OCI-LY1 (cell line): ENCODE results near the gene HTR2A.

ENCODE experiments used
- H2AFZ ChIP-seq: fragments of 200-600 bp; sonication (generic), shearing (Covaris generic); 2 replicates; pipeline ENCODE4 v1.6.0; 2014; ENCODE audit warnings: antibody characterized with exemption, mild to moderate bottlenecking, low read length
- H3F3A ChIP-seq: fragments of 200-600 bp; sonication (generic), shearing (Covaris generic); 2 replicates; pipeline ENCODE4 v1.6.0; 2014; ENCODE audit warnings: mild to moderate bottlenecking, antibody characterized with exemption, low read length, moderate library complexity; ENCODE audit not compliant: insufficient read depth
- H3K27ac ChIP-seq: fragments of 200-600 bp; sonication (generic); 2 replicates; pipeline ENCODE4 v1.5.1; 2014; ENCODE audit warnings: low read length, mixed run types, mild to moderate bottlenecking, low read depth; ENCODE audit not compliant: poor library complexity, severe bottlenecking
- H3K27me3 ChIP-seq: fragments of 200-600 bp; sonication (generic); 2 replicates; pipeline ENCODE4 v1.6.0; 2014; ENCODE audit warnings: antibody characterized with exemption, mild to moderate bottlenecking, low read length, moderate library complexity; ENCODE audit not compliant: insufficient read depth
- H3K36me3 ChIP-seq: fragments of 200-600 bp; sonication (generic); 2 replicates; pipeline ENCODE4 v1.6.1; 2014; ENCODE audit warnings: mild to moderate bottlenecking, antibody characterized with exemption, low read length, moderate library complexity, mixed read lengths; ENCODE audit not compliant: insufficient read depth
- H3K4me1 ChIP-seq: fragments of 200-600 bp; sonication (generic); 2 replicates; pipeline ENCODE4 v1.5.1; 2014; ENCODE audit warnings: mild to moderate bottlenecking, low read length, moderate library complexity; ENCODE audit not compliant: insufficient read depth, severe bottlenecking
- H3K4me2 ChIP-seq: fragments of 200-600 bp; sonication (generic), shearing (Covaris generic); 2 replicates; pipeline ENCODE4 v1.6.1; 2014; ENCODE audit warnings: low read length
- H3K4me3 ChIP-seq: fragments of 200-600 bp; sonication (generic); 2 replicates; pipeline ENCODE4 v1.5.1; 2014; ENCODE audit warnings: low read length, low read depth, mild to moderate bottlenecking, mixed read lengths; ENCODE audit not compliant: poor library complexity, severe bottlenecking
- H3K79me2 ChIP-seq: fragments of 200-600 bp; shearing (Covaris generic); 2 replicates; pipeline ENCODE4 v1.6.1; 2016; ENCODE audit warnings: mixed run types, low read length, mixed read lengths; ENCODE audit not compliant: insufficient read depth
- H3K9ac ChIP-seq: fragments of 200-600 bp; sonication (generic), shearing (Covaris generic); 2 replicates; pipeline ENCODE4 v1.6.1; 2014; ENCODE audit warnings: mild to moderate bottlenecking, low read length, mixed read lengths
- H3K9me2 ChIP-seq: fragments of 200-600 bp; sonication (generic), shearing (Covaris generic); 2 replicates; pipeline ENCODE4 v1.6.1; 2014; ENCODE audit warnings: low read depth, mild to moderate bottlenecking, low read length, mixed read lengths
- H3K9me3 ChIP-seq: fragments of 200-600 bp; shearing (Covaris generic); 2 replicates; pipeline ENCODE4 v1.6.1; 2014; ENCODE audit warnings: low read length, mixed read lengths
- H4K20me1 ChIP-seq: fragments of 200-600 bp; sonication (generic), shearing (Covaris generic); 2 replicates; pipeline ENCODE4 v1.6.0; 2016; ENCODE audit warnings: mild to moderate bottlenecking, low read length; ENCODE audit not compliant: insufficient read depth
- CTCF ChIP-seq: fragments of 200-600 bp; sonication (generic), shearing (Covaris generic); IDR thresholded peaks from 2 replicates; pipeline ENCODE4 v1.5.1; 2017; ENCODE audit warnings: mild to moderate bottlenecking, antibody characterized with exemption, low read length, moderate library complexity, mixed read lengths
- EZH2 ChIP-seq: fragments of 200-600 bp; sonication (generic), shearing (Covaris generic); IDR thresholded peaks from 2 replicates; pipeline ENCODE4 v1.8.0; 2017; ENCODE audit warnings: borderline replicate concordance, mixed run types, mild to moderate bottlenecking, antibody characterized with exemption, low read length, moderate library complexity, mixed read lengths

HTR2A gene

GRCh38 chr13:46803586-46803985, 93.3 kb downstream of the HTR2A start:
- H3K79me2 ChIP-seq: no peaks in the 10 kb centered on the region
- H3K9me2 ChIP-seq: no peaks in the 10 kb centered on the region
- H3F3A ChIP-seq: no peaks in the 10 kb centered on the region
- no peak overlapping the region for H3K9ac ChIP-seq
- no peaks in the 10 kb centered on the region for H3K4me1 ChIP-seq
- TF ChIP-seq CTCF (no peak), EZH2 (no peak)
- no peaks in the 10 kb centered on the region for H3K9me3 ChIP-seq
- H4K20me1 ChIP-seq: no peaks in the 10 kb centered on the region
- H3K4me3 ChIP-seq: no peak overlapping the region
- no peak overlapping the region for H3K4me2 ChIP-seq
- no peaks in the 10 kb centered on the region for H3K27me3 ChIP-seq
- H3K27ac ChIP-seq: no peak overlapping the region
- no peak overlapping the region for H2AFZ ChIP-seq
- no peaks in the 10 kb centered on the region for H3K36me3 ChIP-seq

- H3K4me1 ChIP-seq: peaks cover 9% of the 10 kb centered on the region
- H4K20me1 ChIP-seq: no peaks in the 10 kb centered on the region
- no peak for TF ChIP-seq EZH2
Measured at GRCh38 chr13:46801858-46802257, 95.0 kb downstream of the HTR2A start.

GRCh38 chr13:46799139-46799538, 97.7 kb downstream of the HTR2A start:
- TF ChIP-seq CTCF: no peak
- TF ChIP-seq EZH2: no peak
- H3F3A ChIP-seq: no peaks in the 10 kb centered on the region
- no peaks in the 10 kb centered on the region for H3K27me3 ChIP-seq
- H3K4me3 ChIP-seq: no peak overlapping the region
- H2AFZ ChIP-seq: no peak overlapping the region
- peaks cover 18% of the 10 kb centered on the region for H3K79me2 ChIP-seq
- H3K4me2 ChIP-seq: no peak overlapping the region
- 0 out of 2 replicates have a peak, but pooled peaks cover 4% of the 10 kb centered on the region for H3K36me3 ChIP-seq
- H3K4me1 ChIP-seq: peaks cover 28% of the 10 kb centered on the region
- no peak overlapping the region for H3K27ac ChIP-seq
- H4K20me1 ChIP-seq: no peaks in the 10 kb centered on the region
- H3K9me2 ChIP-seq: no peaks in the 10 kb centered on the region
- H3K9ac ChIP-seq: no peak overlapping the region
- no peaks in the 10 kb centered on the region for H3K9me3 ChIP-seq

More at GRCh38 chr13:46801858-46802257, 95.0 kb downstream of the HTR2A start:
- Histone ChIP-seq H3K9me3 (no peaks in the 10 kb centered on the region), H3F3A (no peaks in the 10 kb centered on the region), H3K4me2 (no peak overlapping the region), H3K9me2 (no peaks in the 10 kb centered on the region), H2AFZ (no peak overlapping the region), H3K4me3 (no peak overlapping the region), H3K27ac (no peak overlapping the region), H3K9ac (no peak overlapping the region), H3K27me3 (no peaks in the 10 kb centered on the region), H3K79me2 (no peaks in the 10 kb centered on the region), H3K36me3 (no peaks in the 10 kb centered on the region)

- no peaks in the 10 kb centered on the region for H3K9me3 ChIP-seq
- H3K9ac ChIP-seq: peak overlapping the region; percentile 92
- H3K4me3 ChIP-seq: peak overlapping the region; percentile 84
- no peaks in the 10 kb centered on the region for H4K20me1 ChIP-seq
- H3F3A ChIP-seq: no peaks in the 10 kb centered on the region
- TF ChIP-seq EZH2 (no peak), CTCF (no peak)
- H3K79me2 ChIP-seq: peaks cover 23% of the 10 kb centered on the region
- H2AFZ ChIP-seq: peak overlapping the region; percentile 72
- H3K4me2 ChIP-seq: peak overlapping the region; percentile 75
- H3K9me2 ChIP-seq: no peaks in the 10 kb centered on the region
- peaks cover 33% of the 10 kb centered on the region for H3K4me1 ChIP-seq
- H3K27me3 ChIP-seq: no peaks in the 10 kb centered on the region
- peak overlapping the region; percentile 65 for H3K27ac ChIP-seq
- H3K36me3 ChIP-seq: 0 out of 2 replicates have a peak, but pooled peaks cover 4% of the 10 kb centered on the region
Measured at GRCh38 chr13:46797501-46798237, 99.2 kb downstream of the HTR2A start.
